Measurements from ENCODE around the gene ITPR2.
A peak's percentile ranks its signal among the peaks of the same experiment; 100 is the strongest.

Gene ITPR2

DNA sequence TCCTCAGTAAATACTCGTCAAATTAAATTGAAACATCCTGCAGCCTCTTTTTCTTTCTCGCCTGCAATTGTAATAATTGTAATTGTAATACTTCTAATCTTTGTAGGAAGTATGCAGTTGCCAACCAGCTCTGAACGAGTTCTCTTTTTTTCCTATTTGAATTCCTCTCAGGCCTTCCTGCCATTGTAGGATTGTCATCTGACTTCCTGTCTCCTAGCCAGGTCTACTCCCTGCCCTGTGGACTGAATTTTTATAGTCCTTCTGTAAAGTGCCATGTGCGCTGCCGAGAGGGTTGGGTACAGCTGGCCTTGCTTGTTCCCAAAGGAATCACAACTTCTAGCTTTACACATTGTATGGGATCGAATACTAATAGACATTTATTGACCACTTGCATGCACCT lies 454.3 kb downstream of the ITPR2 start:
- Histone ChIP-seq H4K12ac (ENCODE audit: low read depth, low read length) (no peak overlapping the region), H3K4me1 (ENCODE audit: control insufficient read depth in 1 of 2, insufficient read depth in 2 of 2, low read length in 2 of 2) (peaks cover 0 to 5% of the 10 kb centered on the region in 2 experiments), H4K91ac (ENCODE audit: low read depth, low read length) (no peak overlapping the region), H4K8ac (ENCODE audit: low read depth, low read length) (no peak overlapping the region), H3K27me3 (ENCODE audit: insufficient read depth, low read length) (no peaks in the 10 kb centered on the region), H3K9ac (ENCODE audit: low read length) (no peak overlapping the region), H3K4me2 (ENCODE audit: low read length) (no peak overlapping the region), H2BK5ac (ENCODE audit: low read depth, low read length, poor library complexity) (no peak overlapping the region), H2BK12ac (ENCODE audit: low read length) (no peak overlapping the region), H3K36me3 (ENCODE audit: control insufficient read depth in 1 of 2, insufficient read depth in 2 of 2, low read length in 2 of 2) (no peaks in the 10 kb centered on the region), H2BK120ac (ENCODE audit: insufficient read depth, low read length, poor library complexity) (no peak overlapping the region), H3K9me3 (ENCODE audit: insufficient read depth, low read depth, low read length) (no peaks in the 10 kb centered on the region), H3K23ac (ENCODE audit: low read length) (no peak overlapping the region), H3K14ac (ENCODE audit: low read length) (no peak overlapping the region), H3K79me2 (ENCODE audit: control insufficient read depth, insufficient read depth, low read length, poor library complexity) (no peaks in the 10 kb centered on the region), H3K27ac (ENCODE audit: low read depth, low read length) (no peak overlapping the region), H3K79me1 (ENCODE audit: low read length) (no peaks in the 10 kb centered on the region), H3K18ac (ENCODE audit: low read length) (no peak overlapping the region), H3K4ac (ENCODE audit: low read depth, low read length) (no peak overlapping the region), H2AFZ (ENCODE audit: insufficient read depth, low read length, poor library complexity) (no peak overlapping the region), H3K4me3 (ENCODE audit: low read depth, low read length) (no peak overlapping the region), H2AK5ac (ENCODE audit: low read length) (no peak overlapping the region)
- WGBS (ENCODE audit: extremely low coverage, insufficient coverage, insufficient read length): no CpG with 5 or more reads among the region's 6 CpGs
- DNase-seq: no peak

DNA sequence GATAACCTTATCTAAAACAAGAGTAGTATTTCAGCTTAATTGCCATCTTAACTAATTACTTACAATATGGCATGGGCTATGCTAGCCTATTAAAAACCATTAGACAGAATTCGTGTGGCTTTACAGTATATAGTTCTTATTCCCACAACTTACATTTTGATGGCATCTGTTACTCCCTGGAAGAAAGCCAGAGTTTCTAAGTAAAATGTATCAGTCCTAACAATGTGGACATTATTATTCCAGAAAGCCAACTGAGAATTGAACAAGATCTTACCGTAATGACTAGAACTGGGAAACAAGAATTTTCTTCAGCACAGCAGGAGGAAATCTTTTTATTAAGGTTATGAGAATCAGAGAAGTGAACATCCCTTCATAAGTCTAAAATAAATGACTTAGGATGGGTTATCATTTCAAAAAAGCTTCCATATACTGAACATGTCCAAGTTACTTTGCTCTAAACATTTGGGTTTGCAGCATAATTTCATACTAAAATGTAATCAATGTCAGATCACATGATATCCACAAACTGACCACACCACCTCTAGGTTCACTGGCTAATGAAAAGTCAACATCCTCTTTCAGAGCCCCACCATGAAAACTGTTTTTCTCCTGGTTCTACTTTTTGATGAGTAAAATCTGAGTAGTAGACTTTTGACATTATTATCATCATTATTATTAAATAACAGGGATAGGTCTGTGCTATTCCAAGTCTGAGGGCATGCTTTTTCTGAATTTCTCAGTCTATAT lies 457.9 kb downstream of the ITPR2 start:
- H2AFZ ChIP-seq (ENCODE audit: insufficient read depth, low read length, poor library complexity): no peak overlapping the region
- no CpG with 5 or more reads among the region's 2 CpGs for WGBS (ENCODE audit: extremely low coverage, insufficient coverage, insufficient read length)
- no peak overlapping the region for H3K4me3 ChIP-seq (ENCODE audit: low read depth, low read length)
- no peak overlapping the region for H3K4me2 ChIP-seq (ENCODE audit: low read length)
- no peak overlapping the region for H4K12ac ChIP-seq (ENCODE audit: low read depth, low read length)
- no peak overlapping the region for H3K9ac ChIP-seq (ENCODE audit: low read length)
- H4K91ac ChIP-seq (ENCODE audit: low read depth, low read length): no peak overlapping the region
- H4K8ac ChIP-seq (ENCODE audit: low read depth, low read length): no peak overlapping the region
- H2AK5ac ChIP-seq (ENCODE audit: low read length): no peak overlapping the region
- H2BK5ac ChIP-seq (ENCODE audit: low read depth, low read length, poor library complexity): no peak overlapping the region
- no peak overlapping the region for H2BK120ac ChIP-seq (ENCODE audit: insufficient read depth, low read length, poor library complexity)
- no peaks in the 10 kb centered on the region for H3K36me3 ChIP-seq (ENCODE audit: control insufficient read depth in 1 of 2, insufficient read depth in 2 of 2, low read length in 2 of 2)
- H3K14ac ChIP-seq (ENCODE audit: low read length): no peak overlapping the region
- H3K79me2 ChIP-seq (ENCODE audit: control insufficient read depth, insufficient read depth, low read length, poor library complexity): no peaks in the 10 kb centered on the region
- no peak overlapping the region for H3K4ac ChIP-seq (ENCODE audit: low read depth, low read length)
- no peak overlapping the region for H3K27ac ChIP-seq (ENCODE audit: low read depth, low read length)
- H2BK12ac ChIP-seq (ENCODE audit: low read length): no peak overlapping the region
- H3K23ac ChIP-seq (ENCODE audit: low read length): no peak overlapping the region
- H3K9me3 ChIP-seq (ENCODE audit: insufficient read depth, low read depth, low read length): no peaks in the 10 kb centered on the region
- DNase-seq: no peak
- H3K27me3 ChIP-seq (ENCODE audit: insufficient read depth, low read length): no peaks in the 10 kb centered on the region
- peaks cover 2% of the 10 kb centered on the region for H3K79me1 ChIP-seq (ENCODE audit: low read length)
- H3K18ac ChIP-seq (ENCODE audit: low read length): no peak overlapping the region
- H3K4me1 ChIP-seq (ENCODE audit: control insufficient read depth in 1 of 2, insufficient read depth in 2 of 2, low read length in 2 of 2): peaks cover 0 to 7% of the 10 kb centered on the region in 2 experiments

DNA sequence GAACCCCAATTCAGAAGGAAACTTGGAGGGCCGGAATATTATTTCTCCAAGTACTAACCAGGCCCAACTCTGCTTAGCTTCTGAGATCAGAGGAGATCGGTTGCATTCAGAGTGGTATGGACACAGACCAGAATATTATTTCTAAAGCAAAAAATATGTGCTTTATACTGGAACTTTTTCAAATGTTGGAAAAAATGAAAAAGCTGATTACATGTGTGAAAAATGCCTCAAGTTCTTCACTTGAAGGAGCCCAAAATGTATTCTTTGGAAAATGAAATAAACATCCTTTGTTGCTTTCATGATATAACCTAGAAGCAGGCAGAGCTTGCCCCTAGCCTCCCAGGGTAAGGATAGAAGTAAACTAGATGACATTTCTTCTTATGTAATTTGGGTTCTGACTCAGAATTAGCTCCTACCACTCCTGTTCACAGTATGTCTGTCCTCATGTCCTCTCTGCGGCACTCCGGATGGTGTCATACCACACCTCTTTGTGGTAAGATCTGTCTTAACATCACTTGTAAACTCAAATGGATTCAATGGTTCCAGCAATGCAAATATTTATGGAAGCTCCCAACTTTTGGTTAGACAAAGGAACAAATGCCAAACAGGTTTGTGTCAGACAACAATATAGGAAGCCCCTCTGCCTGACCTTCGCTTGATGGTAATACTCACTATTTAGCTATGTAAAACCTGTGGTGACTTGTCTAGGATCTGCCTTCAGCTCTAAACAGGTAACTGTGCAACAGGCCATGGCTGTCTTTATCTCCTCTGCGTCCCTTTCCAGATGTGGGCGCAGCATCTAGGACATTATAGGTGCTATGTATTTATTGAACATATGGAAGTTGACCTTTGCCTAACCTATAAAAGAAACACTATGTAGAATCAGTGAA lies 459.1 kb downstream of the ITPR2 start:
- H3K4ac ChIP-seq (ENCODE audit: low read depth, low read length): no peak overlapping the region

DNA sequence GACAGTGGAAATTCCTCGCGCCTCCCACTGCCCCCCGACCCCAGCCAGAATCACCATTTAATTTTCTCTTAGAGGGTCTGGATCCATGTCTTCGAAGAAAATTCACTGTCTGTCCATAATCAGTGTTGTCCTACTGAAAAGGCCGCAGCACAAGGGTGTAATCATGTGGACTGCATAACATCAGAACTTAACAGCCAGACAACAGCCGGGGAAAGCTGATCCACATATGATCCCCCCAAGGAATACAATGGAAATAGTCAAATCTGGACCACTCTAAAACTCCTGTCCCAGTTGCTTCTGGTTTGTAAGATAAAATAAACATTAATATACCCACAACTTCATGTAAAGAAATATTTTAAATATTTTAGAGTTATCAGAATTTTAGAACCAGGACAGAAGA lies 460.1 kb downstream of the ITPR2 start:
- H4K12ac ChIP-seq (ENCODE audit: low read depth, low read length): no peak overlapping the region
- H2AK5ac ChIP-seq (ENCODE audit: low read length): no peak overlapping the region
- no peak overlapping the region for H2AFZ ChIP-seq (ENCODE audit: insufficient read depth, low read length, poor library complexity)
- no peak overlapping the region for H3K9ac ChIP-seq (ENCODE audit: low read length)
- H3K36me3 ChIP-seq (ENCODE audit: control insufficient read depth in 1 of 2, insufficient read depth in 2 of 2, low read length in 2 of 2): no peaks in the 10 kb centered on the region
- H2BK5ac ChIP-seq (ENCODE audit: low read depth, low read length, poor library complexity): no peak overlapping the region
- no peak overlapping the region for H3K27ac ChIP-seq (ENCODE audit: low read depth, low read length)
- no peak overlapping the region for H3K4ac ChIP-seq (ENCODE audit: low read depth, low read length)
- H3K4me1 ChIP-seq (ENCODE audit: control insufficient read depth in 1 of 2, insufficient read depth in 2 of 2, low read length in 2 of 2): peaks cover 2 to 10% of the 10 kb centered on the region in 2 experiments
- no peak overlapping the region for H4K8ac ChIP-seq (ENCODE audit: low read depth, low read length)
- H3K27me3 ChIP-seq (ENCODE audit: insufficient read depth, low read length): no peaks in the 10 kb centered on the region
- no peak overlapping the region for H3K4me3 ChIP-seq (ENCODE audit: low read depth, low read length)
- H3K14ac ChIP-seq (ENCODE audit: low read length): no peak overlapping the region
- H3K9me3 ChIP-seq (ENCODE audit: insufficient read depth, low read depth, low read length): no peaks in the 10 kb centered on the region
- no peak overlapping the region for H3K18ac ChIP-seq (ENCODE audit: low read length)
- no CpG with 5 or more reads among the region's 6 CpGs for WGBS (ENCODE audit: extremely low coverage, insufficient coverage, insufficient read length)
- no peak overlapping the region for H3K4me2 ChIP-seq (ENCODE audit: low read length)
- peaks cover 2% of the 10 kb centered on the region for H3K79me1 ChIP-seq (ENCODE audit: low read length)
- no peak overlapping the region for H3K23ac ChIP-seq (ENCODE audit: low read length)
- H4K91ac ChIP-seq (ENCODE audit: low read depth, low read length): no peak overlapping the region
- no peak for DNase-seq
- peak overlapping the region; percentile 44 for H2BK120ac ChIP-seq (ENCODE audit: insufficient read depth, low read length, poor library complexity)
- no peaks in the 10 kb centered on the region for H3K79me2 ChIP-seq (ENCODE audit: control insufficient read depth, insufficient read depth, low read length, poor library complexity)
- no peak overlapping the region for H2BK12ac ChIP-seq (ENCODE audit: low read length)

More for the DNA sequence above, 459.1 kb downstream of the ITPR2 start:
- Histone ChIP-seq H3K4me3 (ENCODE audit: low read depth, low read length) (no peak overlapping the region), H3K9me3 (ENCODE audit: insufficient read depth, low read depth, low read length) (no peaks in the 10 kb centered on the region), H3K27me3 (ENCODE audit: insufficient read depth, low read length) (no peaks in the 10 kb centered on the region), H2AFZ (ENCODE audit: insufficient read depth, low read length, poor library complexity) (no peak overlapping the region), H3K9ac (ENCODE audit: low read length) (no peak overlapping the region), H3K79me1 (ENCODE audit: low read length) (peaks cover 2% of the 10 kb centered on the region), H2BK120ac (ENCODE audit: insufficient read depth, low read length, poor library complexity) (no peak overlapping the region), H3K4me2 (ENCODE audit: low read length) (no peak overlapping the region), H3K79me2 (ENCODE audit: control insufficient read depth, insufficient read depth, low read length, poor library complexity) (no peaks in the 10 kb centered on the region), H2BK5ac (ENCODE audit: low read depth, low read length, poor library complexity) (no peak overlapping the region), H4K8ac (ENCODE audit: low read depth, low read length) (no peak overlapping the region), H2AK5ac (ENCODE audit: low read length) (no peak overlapping the region), H3K18ac (ENCODE audit: low read length) (no peak overlapping the region), H3K36me3 (ENCODE audit: control insufficient read depth in 1 of 2, insufficient read depth in 2 of 2, low read length in 2 of 2) (no peaks in the 10 kb centered on the region), H3K23ac (ENCODE audit: low read length) (no peak overlapping the region), H4K12ac (ENCODE audit: low read depth, low read length) (no peak overlapping the region), H3K14ac (ENCODE audit: low read length) (no peak overlapping the region), H4K91ac (ENCODE audit: low read depth, low read length) (no peak overlapping the region), H3K4me1 (ENCODE audit: control insufficient read depth in 1 of 2, insufficient read depth in 2 of 2, low read length in 2 of 2) (peaks cover 2 to 10% of the 10 kb centered on the region in 2 experiments), H3K27ac (ENCODE audit: low read depth, low read length) (no peak overlapping the region), H2BK12ac (ENCODE audit: low read length) (peak overlapping the region; percentile 84)
- WGBS (ENCODE audit: extremely low coverage, insufficient coverage, insufficient read length): no CpG with 5 or more reads among the region's 7 CpGs
- peak; percentile 42 to 63 for DNase-seq

Data from trophoblast cell (in vitro differentiated cells and primary cell).